Body of pancreas (tissue), 4 donors: ENCODE measurements around the gene SMIM30. TPM values are rescaled to one million over a fixed set of nuclear protein-coding genes. Genes with fewer than 3 reads are reported as not detected.
"Not testable (repeated sequence)": the region's sequence is repeated elsewhere in the genome, so short reads cannot be mapped to it uniquely, and the experiment has no call there.

Experiments used
- ATAC-seq: fragments of 150-250 bp; one replicate; pipeline ENCODE4 v1.9.1; 2016
- DNase-seq, 4 donors: peaks; one replicate each; pipeline ENCODE4 v3.0.0-alpha.2; 2019
- H3K27ac ChIP-seq, 4 donors: fragments of 200-600 bp; sonication (generic); 1 replicate in 3 of 4; 2 replicates in 1 of 4; pipeline versions ENCODE4 v1.5.1 to v1.6.1; 2016 to 2019; ENCODE audit warnings: mild to moderate bottlenecking in 1 of 4, mixed read lengths in 1 of 4, moderate library complexity in 1 of 4
- H3K27me3 ChIP-seq, 2 donors: fragments of 200-600 bp; sonication (generic); one replicate each; pipeline ENCODE4 v1.6.0; 2016; ENCODE audit warnings: mild to moderate bottlenecking in 1 of 2
- H3K36me3 ChIP-seq, 2 donors: fragments of 200-600 bp; sonication (generic); replicated peaks in 1 of 2; 2 replicates each; pipeline ENCODE4 v1.5.1; 2016; ENCODE audit warnings: low read depth in 2 of 2; ENCODE audit not compliant: insufficient read depth in 1 of 2
- H3K4me1 ChIP-seq: fragments of 200-600 bp; sonication (generic); one replicate; pipeline ENCODE4 v1.6.0; 2016
- H3K4me3 ChIP-seq, 2 donors: fragments of 200-600 bp; sonication (generic); 1 replicate in 1 of 2; 2 replicates in 1 of 2; pipeline ENCODE4 v1.5.1; 2016 to 2019
- H3K9me3 ChIP-seq, 3 donors: fragments of 200-600 bp; sonication (generic); 1 replicate in 2 of 3; 2 replicates in 1 of 3; pipeline ENCODE4 v1.5.1; 2016
- CTCF ChIP-seq, 7 experiments: fragments of 450-650 bp in 4 of 7; fragments of 200-600 bp in 3 of 7; sonication (generic) in 3 of 7; IDR thresholded peaks; one replicate each; pipeline ENCODE4 v1.5.1; 2016 to 2019; ENCODE audit warnings: antibody characterized with exemption in 7 of 7
- POLR2A ChIP-seq, 3 donors: fragments of 450-650 bp; IDR thresholded peaks; one replicate each; pipeline ENCODE4 v1.6.1; 2016; ENCODE audit warnings: antibody characterized with exemption in 3 of 3, mild to moderate bottlenecking in 2 of 3
- WGBS, 2 donors: methylation state at CpG; one replicate each; pipeline ENCODE4 v1.1.5; 2017; 5-methylcytosine and 5-hydroxymethylcytosine counted together
- intact Hi-C: fragments of 100-400 bp; cut with DNase I; formaldehyde crosslinking; loops from one replicate; pipeline ENCODE4 v1.15.1; 2023
- total RNA-seq, 2 donors: library from RNA; depleted of rRNA; stranded (reverse); fragments of >200 nt; gene quantifications; one replicate each; pipeline ENCODE4 v1.1.0, GENCODE V29; 2016

Gene SMIM30
- 10 to 100 TPM in 1 of 2 donors, 1 to 10 TPM in 1; 6.9 to 19.7 TPM for total RNA-seq

- Histone ChIP-seq H3K9me3 (no peaks in the 10 kb centered on the region), H3K27ac (peak within 1 kb of the TSS in 3 of 4 donors; percentile 36 to 78 (median 60))
- intact Hi-C loops: no loop called here
These were observed at the start of gene SMIM30 for GRCh38 chr7:113118074-113118959. Gene SMIM30 (minus strand): TSS chr7:113118554. CDS start chr7:113117578, 976 bp downstream.

GRCh38 chr7:113166176-113166575 lies 47.8 kb upstream of the SMIM30 start:
- intact Hi-C loops, H3K27me3 ChIP-seq, H3K27ac ChIP-seq, ATAC-seq, H3K4me1 ChIP-seq, DNase-seq, H3K9me3 ChIP-seq, H3K4me3 ChIP-seq, H3K36me3 ChIP-seq: not testable (repeated sequence)
- 68 to 70% methylated on average over 1 of the region's 1 CpG for WGBS, 2 donors

More at GRCh38 chr7:113118074-113118959, at the start of gene SMIM30:
- ATAC-seq (peak; percentile 100), DNase-seq (peak; percentile 91 to 95 (median 94))
- Histone ChIP-seq H3K27me3 (no peaks in the 10 kb centered on the region), H3K36me3 (no peaks in the 10 kb centered on the region), H3K4me1 (peaks cover 5% of the 10 kb centered on the region), H3K4me3 (peak within 1 kb of the TSS; percentile 8 to 75)
- 0% methylated on average over 34 to 35 of the region's 35 CpGs for WGBS, 2 donors
- peak in 1 of 7 experiments; percentile 17 for TF ChIP-seq CTCF (IDR thresholded peaks at IDR 0.05)
- TF ChIP-seq POLR2A (IDR thresholded peaks at IDR 0.05): peak; percentile 64 to 92 (median 90)

GRCh38 chr7:113161050-113161449 lies 42.7 kb upstream of the SMIM30 start:
- ATAC-seq (no peak), DNase-seq (no peak)
- Histone ChIP-seq H3K9me3 (no peaks in the 10 kb centered on the region), H3K4me3 (no peak overlapping the region), H3K4me1 (no peaks in the 10 kb centered on the region), H3K36me3 (no peaks in the 10 kb centered on the region), H3K27me3 (no peaks in the 10 kb centered on the region), H3K27ac (no peak overlapping the region)
- WGBS, 2 donors: 79 to 83% methylated on average over 2 of the region's 2 CpGs
- no peak for TF ChIP-seq POLR2A (IDR thresholded peaks at IDR 0.05)
- TF ChIP-seq CTCF (IDR thresholded peaks at IDR 0.05): no peak
- intact Hi-C loops: no loop called here

- intact Hi-C loops: no loop called here
- DNase-seq (peak; percentile 19 to 40 (median 30)), ATAC-seq (peak; percentile 67)
- Histone ChIP-seq H3K27ac (no peak overlapping the region), H3K4me3 (no peak overlapping the region), H3K36me3 (no peaks in the 10 kb centered on the region), H3K27me3 (no peaks in the 10 kb centered on the region), H3K9me3 (no peaks in the 10 kb centered on the region), H3K4me1 (no peaks in the 10 kb centered on the region)
- WGBS, 2 donors: 44 to 46% methylated on average over 5 of the region's 5 CpGs
- TF ChIP-seq CTCF (IDR thresholded peaks at IDR 0.05) (peak in 6 of 7 experiments; percentile 45 to 59 (median 54)), POLR2A (IDR thresholded peaks at IDR 0.05) (no peak)
These were observed 41.5 kb upstream of the SMIM30 start for GRCh38 chr7:113159746-113160339.

- DNase-seq (no peak), ATAC-seq (no peak)
- WGBS, 2 donors: 48 to 52% methylated on average over 2 of the region's 2 CpGs
- TF ChIP-seq CTCF (IDR thresholded peaks at IDR 0.05) (no peak), POLR2A (IDR thresholded peaks at IDR 0.05) (no peak)
- Histone ChIP-seq H3K27ac (no peak overlapping the region), H3K27me3 (no peaks in the 10 kb centered on the region), H3K4me1 (no peaks in the 10 kb centered on the region), H3K36me3 (no peaks in the 10 kb centered on the region), H3K4me3 (no peak overlapping the region), H3K9me3 (no peaks in the 10 kb centered on the region)
- intact Hi-C loops: no loop called here
These were observed 40.4 kb upstream of the SMIM30 start for GRCh38 chr7:113158756-113159155.
